OCI-LY7 (cell line): ENCODE results near the gene MYT1. TPM values are rescaled to one million over a fixed set of nuclear protein-coding genes. Genes with fewer than 3 reads are reported as not detected.

Source experiments
- BruUV-seq: library from RNA; stranded (reverse); fragments of 400-500 nt; replicated peaks from 2 replicates; lab custom pipeline; 2021; lab: Mats Ljungman, UMichigan
- CTCF ChIA-PET: fragments of 300-600 bp; sonication (Branson Sonifier 250); formaldehyde crosslinking; loops from one replicate; lab custom pipeline; 2022; ENCODE audit warnings: antibody characterized with exemption; ENCODE audit not compliant: unreplicated experiment; lab: Charles Lee
- POLR2A ChIA-PET: fragments of 300-600 bp; sonication (Branson Sonifier 250); formaldehyde crosslinking; loops from one replicate; lab custom pipeline; 2022; ENCODE audit warnings: antibody characterized with exemption; lab: Charles Lee
- DNase-seq: peaks from one replicate; pipeline ENCODE4 v3.0.0-alpha.2; 2015; ENCODE audit warnings: low spot score
- H2AFZ ChIP-seq: fragments of 200-600 bp; sonication (generic), shearing (Covaris generic); 2 replicates; pipeline ENCODE4 v1.6.1; 2014; ENCODE audit warnings: mild to moderate bottlenecking, antibody characterized with exemption, low read length, moderate library complexity
- H3K27ac ChIP-seq: fragments of 200-600 bp; sonication (generic); 2 replicates; pipeline ENCODE4 v1.5.1; 2014; ENCODE audit warnings: mixed run types, low read depth, mild to moderate bottlenecking, moderate library complexity, low read length, inconsistent platforms; ENCODE audit not compliant: poor library complexity, severe bottlenecking
- H3K36me3 ChIP-seq: fragments of 200-600 bp; sonication (generic); 2 replicates; pipeline ENCODE4 v1.6.1; 2014; ENCODE audit warnings: mild to moderate bottlenecking, antibody characterized with exemption, low read length, moderate library complexity, mixed read lengths; ENCODE audit not compliant: insufficient read depth
- H3K4me1 ChIP-seq: fragments of 200-600 bp; sonication (generic); 2 replicates; pipeline ENCODE4 v1.5.1; 2014; ENCODE audit warnings: mild to moderate bottlenecking, low read length; ENCODE audit not compliant: insufficient read depth, poor library complexity, severe bottlenecking
- H3K4me2 ChIP-seq: fragments of 200-600 bp; sonication (generic); 2 replicates; pipeline ENCODE4 v1.6.1; 2014; ENCODE audit warnings: mild to moderate bottlenecking, low read length
- H3K4me3 ChIP-seq: fragments of 200-600 bp; sonication (generic); 2 replicates; pipeline ENCODE4 v1.5.1; 2014; ENCODE audit warnings: mild to moderate bottlenecking, low read depth, low read length; ENCODE audit not compliant: poor library complexity, severe bottlenecking
- H3K79me2 ChIP-seq: fragments of 200-600 bp; sonication (generic); 2 replicates; pipeline ENCODE4 v1.6.1; 2016; ENCODE audit warnings: low read depth, mild to moderate bottlenecking, low read length, moderate library complexity, mixed read lengths; ENCODE audit not compliant: insufficient read depth
- H3K9me2 ChIP-seq: fragments of 200-600 bp; sonication (generic); 2 replicates; pipeline ENCODE4 v1.6.1; 2016; ENCODE audit warnings: mild to moderate bottlenecking, low read length, mixed read lengths; ENCODE audit not compliant: insufficient read depth
- H3K9me3 ChIP-seq: fragments of 200-600 bp; sonication (generic); 2 replicates; pipeline ENCODE4 v1.6.1; 2014; ENCODE audit warnings: mild to moderate bottlenecking, mixed run types, low read length, mixed read lengths
- H4K20me1 ChIP-seq: fragments of 200-600 bp; sonication (generic); 2 replicates; pipeline ENCODE4 v1.6.1; 2014; ENCODE audit warnings: mild to moderate bottlenecking, antibody characterized with exemption, low read length, moderate library complexity, mixed read lengths; ENCODE audit not compliant: insufficient read depth
- EZH2phosphoT487 ChIP-seq: fragments of 200-600 bp; sonication (generic); IDR thresholded peaks from 2 replicates; pipeline ENCODE4 v1.6.1; 2018; ENCODE audit warnings: low read depth, borderline replicate concordance, mild to moderate bottlenecking, mixed run types, antibody characterized with exemption, low read length, moderate library complexity, mixed read lengths
- intact Hi-C: fragments of 100-400 bp; cut with micrococcal nuclease; formaldehyde crosslinking; loops from one replicate; pipeline ENCODE4 v1.10.0; 2022; ENCODE audit not compliant: unreplicated experiment
- total RNA-seq, 2 experiments: library from RNA; depleted of rRNA in 1 of 2; stranded (reverse); fragments of >200 nt in 1 of 2; shearing (Covaris generic) in 1 of 2; gene quantifications; 2 replicates each; pipeline ENCODE4 v1.2.3, GENCODE V29; 2014 to 2022
- TF ChIP-seq, protein P1 (sequence below): fragments of 200-600 bp; sonication (generic); conservative IDR thresholded peaks from 2 replicates; pipeline ENCODE4 v1.5.1; 2014; ENCODE audit warnings: mild to moderate bottlenecking, antibody characterized with exemption, low read length, moderate library complexity, mixed read lengths

Gene MYT1
- total RNA-seq, 2 experiments from 2014 or later, result 0.32 to 0.95 TPM

DNA sequence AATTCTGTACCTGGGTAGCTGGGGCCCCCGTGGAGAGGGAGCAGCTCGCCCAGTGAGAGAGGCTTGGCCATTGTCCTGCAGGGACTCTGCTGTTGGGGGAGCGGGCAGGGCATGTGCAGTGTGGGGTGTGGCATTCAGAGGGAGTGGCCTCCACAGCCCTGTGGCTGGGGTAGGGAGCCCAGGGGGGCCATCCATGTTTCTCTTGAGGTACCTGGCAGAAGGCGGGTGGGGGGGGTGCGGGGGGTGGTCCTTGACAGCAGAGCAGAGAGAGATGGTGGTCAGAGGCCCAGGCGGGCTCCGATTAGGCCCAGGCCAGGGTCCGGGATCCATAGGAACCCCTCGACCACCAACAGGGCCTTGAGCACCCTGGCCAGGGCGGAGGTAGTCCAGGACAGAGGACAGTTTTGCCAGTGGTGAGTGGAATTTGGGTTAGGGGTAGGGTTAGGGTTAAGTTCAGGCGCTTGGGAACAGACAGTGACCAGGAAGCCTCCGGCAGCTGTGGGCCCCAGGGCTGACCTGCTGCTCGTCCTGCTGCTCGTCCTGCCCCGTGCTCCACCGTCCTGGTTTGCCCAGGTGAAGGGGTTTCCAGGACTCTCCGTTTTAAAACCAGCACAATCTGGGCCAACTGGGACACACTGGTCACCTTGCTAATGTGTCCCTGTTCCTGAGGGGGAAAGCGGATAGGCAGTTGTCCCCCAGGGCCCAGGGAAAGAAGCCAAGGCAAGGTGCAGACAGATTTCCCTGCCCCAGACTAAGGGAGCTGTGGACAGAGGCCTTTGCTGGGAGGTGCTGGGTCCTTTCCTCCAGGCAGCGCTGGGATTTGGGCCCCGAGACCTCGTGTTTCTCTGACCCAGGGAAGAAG, 24.8 kb upstream of the MYT1 start:
- Histone ChIP-seq H3K4me1 (no peaks in the 10 kb centered on the region), H3K79me2 (no peaks in the 10 kb centered on the region), H3K4me3 (no peak overlapping the region), H3K27ac (no peak overlapping the region), H3K36me3 (no peaks in the 10 kb centered on the region), H2AFZ (no peak overlapping the region), H3K4me2 (no peak overlapping the region), H3K9me2 (no peaks in the 10 kb centered on the region), H4K20me1 (no peaks in the 10 kb centered on the region), H3K9me3 (0 out of 2 replicates have a peak, but pooled peaks cover 7% of the 10 kb centered on the region)
- BruUV-seq, result no TSS peak
- TF ChIP-seq, protein P1, sequence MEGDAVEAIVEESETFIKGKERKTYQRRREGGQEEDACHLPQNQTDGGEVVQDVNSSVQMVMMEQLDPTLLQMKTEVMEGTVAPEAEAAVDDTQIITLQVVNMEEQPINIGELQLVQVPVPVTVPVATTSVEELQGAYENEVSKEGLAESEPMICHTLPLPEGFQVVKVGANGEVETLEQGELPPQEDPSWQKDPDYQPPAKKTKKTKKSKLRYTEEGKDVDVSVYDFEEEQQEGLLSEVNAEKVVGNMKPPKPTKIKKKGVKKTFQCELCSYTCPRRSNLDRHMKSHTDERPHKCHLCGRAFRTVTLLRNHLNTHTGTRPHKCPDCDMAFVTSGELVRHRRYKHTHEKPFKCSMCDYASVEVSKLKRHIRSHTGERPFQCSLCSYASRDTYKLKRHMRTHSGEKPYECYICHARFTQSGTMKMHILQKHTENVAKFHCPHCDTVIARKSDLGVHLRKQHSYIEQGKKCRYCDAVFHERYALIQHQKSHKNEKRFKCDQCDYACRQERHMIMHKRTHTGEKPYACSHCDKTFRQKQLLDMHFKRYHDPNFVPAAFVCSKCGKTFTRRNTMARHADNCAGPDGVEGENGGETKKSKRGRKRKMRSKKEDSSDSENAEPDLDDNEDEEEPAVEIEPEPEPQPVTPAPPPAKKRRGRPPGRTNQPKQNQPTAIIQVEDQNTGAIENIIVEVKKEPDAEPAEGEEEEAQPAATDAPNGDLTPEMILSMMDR, result no peak
- no peak for TF ChIP-seq EZH2phosphoT487
- ChIA-PET POLR2A (interaction anchor here (0.6 kb wide), 1 partner anchor 228 kb away, joined by 3 read pairs; no protein-coding TSS in a partner anchor), CTCF (no interaction called here)
- no peak for DNase-seq
- intact Hi-C loops, result no loop called here

DNA sequence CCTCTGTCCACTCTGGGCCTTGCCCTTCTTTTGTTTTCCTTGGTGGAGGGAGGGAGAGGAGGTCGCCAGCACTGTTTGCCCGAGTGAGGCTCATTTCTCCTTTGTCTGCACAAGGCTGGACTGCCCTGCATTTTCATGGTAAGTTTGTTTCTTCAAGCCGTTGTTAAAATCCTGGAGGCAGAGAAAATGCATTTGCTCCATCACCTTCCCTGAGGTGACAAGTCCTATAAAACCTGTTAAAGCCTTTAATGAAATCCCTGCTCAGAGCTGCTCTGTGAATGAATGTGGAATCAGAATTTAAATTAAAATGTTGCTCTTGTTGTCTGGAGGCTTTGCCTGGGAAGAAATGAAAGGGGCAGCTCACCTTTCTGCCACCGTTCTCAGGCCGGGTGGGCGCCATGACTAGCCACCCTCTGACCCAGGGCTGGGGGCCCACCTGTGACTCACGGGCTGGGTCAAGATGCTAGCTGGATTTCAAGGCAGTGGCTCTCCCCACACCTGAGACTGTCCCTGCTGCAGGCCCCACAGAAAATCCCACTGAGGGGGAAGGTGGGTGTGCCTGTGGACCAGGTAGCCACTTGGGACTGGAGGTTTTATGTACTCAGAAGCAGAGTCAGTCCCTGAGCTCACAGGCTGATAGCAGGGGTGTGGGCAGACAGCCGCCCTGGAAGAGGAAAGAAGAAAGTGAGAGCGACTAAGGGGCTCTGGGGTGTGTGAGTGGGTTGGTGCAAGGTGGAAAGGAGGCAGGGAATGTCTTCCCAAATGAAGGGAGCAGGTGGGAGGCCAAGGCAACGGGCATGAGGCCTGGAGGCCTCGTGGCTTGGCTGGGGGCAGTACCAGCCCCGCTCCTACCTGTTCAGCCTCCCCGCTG, 24.0 kb upstream of the MYT1 start:
- intact Hi-C loops, result no loop called here
- Histone ChIP-seq H3K4me1 (no peaks in the 10 kb centered on the region), H3K9me2 (no peaks in the 10 kb centered on the region), H3K4me2 (no peak overlapping the region), H3K79me2 (no peaks in the 10 kb centered on the region), H3K9me3 (peaks cover 14% of the 10 kb centered on the region; the same call in 1 of the 2 replicates), H2AFZ (no peak overlapping the region), H3K36me3 (no peaks in the 10 kb centered on the region), H4K20me1 (no peaks in the 10 kb centered on the region), H3K4me3 (no peak overlapping the region), H3K27ac (no peak overlapping the region)
- TF ChIP-seq EZH2phosphoT487, result no peak
- TF ChIP-seq, protein P1, result no peak
- ChIA-PET POLR2A (no interaction called here), CTCF (no interaction called here)
- BruUV-seq, result no TSS peak
- no peak for DNase-seq
